Osteoblast (primary cell): Measurements from ENCODE around the gene PPP1R8. TPM values are rescaled to one million over a fixed set of nuclear protein-coding genes. Genes with fewer than 3 reads are reported as not detected.
A peak's percentile ranks its signal among the peaks of the same experiment; 100 is the strongest.
"Not testable (repeated sequence)": the region's sequence is repeated elsewhere in the genome, so short reads cannot be mapped to it uniquely, and the experiment has no call there.

ENCODE experiments used
- DNase-seq: peaks from one replicate; pipeline ENCODE4 v3.0.0; 2011; ENCODE audit warnings: low spot score, mixed read lengths; ENCODE audit not compliant: insufficient read length; ENCODE audit errors: missing footprints
- H2AFZ ChIP-seq: 2 replicates; pipeline ENCODE4 v1.6.0; 2011; ENCODE audit warnings: mild to moderate bottlenecking, low read length
- H3K27ac ChIP-seq: 2 replicates; pipeline ENCODE4 v1.5.1; 2011; ENCODE audit warnings: mild to moderate bottlenecking, low read depth, low read length, moderate library complexity
- H3K27me3 ChIP-seq: 2 replicates; pipeline ENCODE4 v1.6.0; 2012; ENCODE audit warnings: mild to moderate bottlenecking, control low read depth, inconsistent platforms, low read length, moderate library complexity; ENCODE audit not compliant: insufficient read depth
- H3K36me3 ChIP-seq: 2 replicates; pipeline ENCODE4 v1.5.1; 2011; ENCODE audit warnings: mild to moderate bottlenecking, low read length, control low read depth, moderate library complexity; ENCODE audit not compliant: insufficient read depth
- H3K4me1 ChIP-seq: 2 replicates; pipeline ENCODE4 v1.5.1; 2011; ENCODE audit warnings: mild to moderate bottlenecking, low read length, control low read depth, moderate library complexity; ENCODE audit not compliant: insufficient read depth
- H3K4me2 ChIP-seq: 2 replicates; pipeline ENCODE4 v1.6.0; 2011; ENCODE audit warnings: mild to moderate bottlenecking, low read length; ENCODE audit not compliant: insufficient read depth
- H3K4me3 ChIP-seq: fragments of 200-600 bp; sonication (generic); 3 replicates; pipeline ENCODE4 v1.5.1; 2012; ENCODE audit warnings: mild to moderate bottlenecking, low read length, inconsistent platforms; ENCODE audit not compliant: insufficient read depth
- H3K79me2 ChIP-seq: 2 replicates; pipeline ENCODE4 v1.6.0; 2012; ENCODE audit warnings: mild to moderate bottlenecking, low read length, control low read depth, inconsistent platforms; ENCODE audit not compliant: insufficient read depth
- H3K9me3 ChIP-seq: 2 replicates; pipeline ENCODE4 v1.5.1; 2011; ENCODE audit warnings: low read depth, low read length, control low read depth
- H4K20me1 ChIP-seq: 2 replicates; pipeline ENCODE4 v1.6.0; 2012; ENCODE audit warnings: mild to moderate bottlenecking, low read length, control low read depth; ENCODE audit not compliant: insufficient read depth
- total RNA-seq: library from RNA; depleted of rRNA; stranded (reverse); fragments of >200 nt; gene quantifications from 2 replicates; pipeline ENCODE4 v1.2.3, GENCODE V29; 2012
- TF ChIP-seq, protein P1 (sequence below): IDR thresholded peaks from 2 replicates; pipeline ENCODE4 v1.5.1; 2011; ENCODE audit warnings: mild to moderate bottlenecking, low read depth, low read length, moderate library complexity; ENCODE audit errors: extremely low read depth

The PPP1R8 gene
- total RNA-seq, 1 donor = 29.7 TPM

DNA sequence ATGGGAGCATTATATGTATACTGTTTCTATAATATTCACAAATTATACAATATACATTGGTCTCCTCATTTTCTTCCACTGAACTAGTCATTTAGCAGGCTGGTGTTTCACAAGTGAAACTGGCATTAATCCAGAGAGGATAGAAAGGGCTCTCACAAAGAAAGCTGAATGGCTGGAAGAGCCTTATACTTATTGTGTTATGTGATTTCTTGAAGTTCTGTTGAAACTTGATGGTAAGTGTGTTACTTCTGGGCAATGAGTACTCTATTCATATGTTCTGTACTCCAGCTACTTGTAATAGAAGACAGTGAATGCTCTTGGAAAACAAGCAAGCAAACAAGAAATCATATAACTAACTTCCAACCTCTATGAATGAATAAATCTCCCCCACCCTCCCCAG is 42.7 kb upstream of the PPP1R8 start:
- no peak overlapping the region for H2AFZ ChIP-seq
- H3K27me3 ChIP-seq = no peaks in the 10 kb centered on the region
- peaks cover 54% of the 10 kb centered on the region for H3K79me2 ChIP-seq
- H3K4me3 ChIP-seq = no peak overlapping the region
- TF ChIP-seq, protein P1, sequence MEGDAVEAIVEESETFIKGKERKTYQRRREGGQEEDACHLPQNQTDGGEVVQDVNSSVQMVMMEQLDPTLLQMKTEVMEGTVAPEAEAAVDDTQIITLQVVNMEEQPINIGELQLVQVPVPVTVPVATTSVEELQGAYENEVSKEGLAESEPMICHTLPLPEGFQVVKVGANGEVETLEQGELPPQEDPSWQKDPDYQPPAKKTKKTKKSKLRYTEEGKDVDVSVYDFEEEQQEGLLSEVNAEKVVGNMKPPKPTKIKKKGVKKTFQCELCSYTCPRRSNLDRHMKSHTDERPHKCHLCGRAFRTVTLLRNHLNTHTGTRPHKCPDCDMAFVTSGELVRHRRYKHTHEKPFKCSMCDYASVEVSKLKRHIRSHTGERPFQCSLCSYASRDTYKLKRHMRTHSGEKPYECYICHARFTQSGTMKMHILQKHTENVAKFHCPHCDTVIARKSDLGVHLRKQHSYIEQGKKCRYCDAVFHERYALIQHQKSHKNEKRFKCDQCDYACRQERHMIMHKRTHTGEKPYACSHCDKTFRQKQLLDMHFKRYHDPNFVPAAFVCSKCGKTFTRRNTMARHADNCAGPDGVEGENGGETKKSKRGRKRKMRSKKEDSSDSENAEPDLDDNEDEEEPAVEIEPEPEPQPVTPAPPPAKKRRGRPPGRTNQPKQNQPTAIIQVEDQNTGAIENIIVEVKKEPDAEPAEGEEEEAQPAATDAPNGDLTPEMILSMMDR = no peak
- peak; percentile 29 for DNase-seq
- H3K36me3 ChIP-seq = peaks cover 15% of the 10 kb centered on the region
- peaks cover 11% of the 10 kb centered on the region for H3K4me1 ChIP-seq
- no peak overlapping the region for H3K4me2 ChIP-seq
- H4K20me1 ChIP-seq = peaks cover 11% of the 10 kb centered on the region
- H3K27ac ChIP-seq = no peak overlapping the region
- no peaks in the 10 kb centered on the region for H3K9me3 ChIP-seq

DNA sequence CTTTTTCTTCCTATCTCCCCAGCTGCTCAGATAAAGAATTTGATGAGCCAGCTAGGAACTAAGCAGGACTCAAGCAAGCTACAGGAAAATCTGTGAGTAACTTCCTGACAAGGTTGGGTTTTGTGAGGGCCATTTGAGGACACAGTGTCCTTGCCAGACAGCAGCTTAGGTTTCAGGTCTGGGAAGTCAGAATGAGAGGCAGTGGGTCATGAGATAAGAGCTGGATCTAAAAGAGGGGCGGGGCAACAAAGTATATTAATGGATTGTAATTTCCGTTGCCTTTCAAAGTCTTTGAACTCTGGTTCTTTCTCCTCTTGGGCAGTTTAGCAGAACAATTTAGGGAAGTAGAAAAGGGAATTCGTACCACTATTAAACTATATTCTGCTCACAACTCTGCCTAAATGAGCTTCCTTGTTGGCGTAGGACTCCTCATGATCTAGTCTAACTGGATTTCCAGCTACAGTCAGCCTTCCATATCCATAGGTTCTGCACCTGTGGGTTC is 41.0 kb upstream of the PPP1R8 start:
- Histone ChIP-seq H3K9me3 (no peaks in the 10 kb centered on the region), H4K20me1 (peaks cover 5% of the 10 kb centered on the region), H3K4me3 (no peak overlapping the region), H3K36me3 (peaks cover 32% of the 10 kb centered on the region), H3K79me2 (peaks cover 39% of the 10 kb centered on the region), H3K4me1 (peaks cover 7% of the 10 kb centered on the region), H3K4me2 (no peak overlapping the region), H3K27ac (no peak overlapping the region), H3K27me3 (no peaks in the 10 kb centered on the region), H2AFZ (no peak overlapping the region)
- no peak for DNase-seq
- TF ChIP-seq, protein P1 = no peak

- not testable (repeated sequence) for H3K4me3 ChIP-seq, H3K4me2 ChIP-seq, H4K20me1 ChIP-seq, H2AFZ ChIP-seq, H3K27me3 ChIP-seq, H3K4me1 ChIP-seq, H3K27ac ChIP-seq, H3K9me3 ChIP-seq, DNase-seq
- Histone ChIP-seq H3K36me3 (peaks cover 39% of the 10 kb centered on the region), H3K79me2 (peaks cover 35% of the 10 kb centered on the region)
Measured at GRCh38 chr1:27790270-27790669, 40.3 kb upstream of the PPP1R8 start.

- DNase-seq = peak; percentile 62
- Histone ChIP-seq H4K20me1 (no peaks in the 10 kb centered on the region), H3K79me2 (no peaks in the 10 kb centered on the region), H3K4me1 (no peaks in the 10 kb centered on the region), H3K27ac (no peak overlapping the region), H3K9me3 (no peaks in the 10 kb centered on the region), H3K36me3 (peaks cover 56% of the 10 kb centered on the region), H3K27me3 (no peaks in the 10 kb centered on the region), H3K4me3 (no peak overlapping the region), H3K4me2 (no peak overlapping the region), H2AFZ (no peak overlapping the region)
- TF ChIP-seq, protein P1 = no peak
Measured at GRCh38 chr1:27795601-27796000, 35.0 kb upstream of the PPP1R8 start.
